Right atrium auricular region (tissue), 2 donors: ENCODE data around the gene ABR. TPM values are rescaled to one million over a fixed set of nuclear protein-coding genes. Genes with fewer than 3 reads are reported as not detected.

Experiments
- DNase-seq: peaks from one replicate; pipeline ENCODE4 v3.0.0-alpha.2; 2019; ENCODE audit warnings: low spot score
- H3K27ac ChIP-seq, 2 donors: fragments of 200-600 bp; sonication (generic); 1 replicate in 1 of 2; 2 replicates in 1 of 2; pipeline ENCODE4 v1.5.1; 2016 to 2019
- H3K27me3 ChIP-seq, 2 donors: fragments of 200-600 bp; sonication (generic); one replicate each; pipeline versions ENCODE4 v1.5.1 to v1.6.0; 2017 to 2019
- H3K36me3 ChIP-seq: fragments of 200-600 bp; sonication (generic); one replicate; pipeline ENCODE4 v1.5.1; 2016
- H3K4me1 ChIP-seq, 2 donors: fragments of 200-600 bp; sonication (generic); one replicate each; pipeline versions ENCODE4 v1.5.1 to v1.6.0; 2017 to 2019
- H3K4me3 ChIP-seq, 2 donors: fragments of 200-600 bp; sonication (generic); 1 replicate in 1 of 2; 2 replicates in 1 of 2; pipeline ENCODE4 v1.5.1; 2017 to 2019; ENCODE audit warnings: mild to moderate bottlenecking in 1 of 2, moderate library complexity in 1 of 2
- H3K9me3 ChIP-seq, 2 donors: fragments of 200-600 bp; sonication (generic); one replicate each; pipeline ENCODE4 v1.5.1; 2019
- CTCF ChIP-seq, 2 donors: fragments of 200-600 bp; sonication (generic); IDR thresholded peaks; one replicate each; pipeline ENCODE4 v1.5.1; 2019; ENCODE audit warnings: antibody characterized with exemption in 2 of 2
- total RNA-seq, 2 donors: library from RNA; depleted of rRNA; stranded (reverse); fragments of >200 nt; gene quantifications; one replicate each; pipeline ENCODE4 v1.1.0, GENCODE V29; 2016

The ABR gene
- total RNA-seq, 2 donors from 2014 or later, result 94.9 to 116 TPM

DNA sequence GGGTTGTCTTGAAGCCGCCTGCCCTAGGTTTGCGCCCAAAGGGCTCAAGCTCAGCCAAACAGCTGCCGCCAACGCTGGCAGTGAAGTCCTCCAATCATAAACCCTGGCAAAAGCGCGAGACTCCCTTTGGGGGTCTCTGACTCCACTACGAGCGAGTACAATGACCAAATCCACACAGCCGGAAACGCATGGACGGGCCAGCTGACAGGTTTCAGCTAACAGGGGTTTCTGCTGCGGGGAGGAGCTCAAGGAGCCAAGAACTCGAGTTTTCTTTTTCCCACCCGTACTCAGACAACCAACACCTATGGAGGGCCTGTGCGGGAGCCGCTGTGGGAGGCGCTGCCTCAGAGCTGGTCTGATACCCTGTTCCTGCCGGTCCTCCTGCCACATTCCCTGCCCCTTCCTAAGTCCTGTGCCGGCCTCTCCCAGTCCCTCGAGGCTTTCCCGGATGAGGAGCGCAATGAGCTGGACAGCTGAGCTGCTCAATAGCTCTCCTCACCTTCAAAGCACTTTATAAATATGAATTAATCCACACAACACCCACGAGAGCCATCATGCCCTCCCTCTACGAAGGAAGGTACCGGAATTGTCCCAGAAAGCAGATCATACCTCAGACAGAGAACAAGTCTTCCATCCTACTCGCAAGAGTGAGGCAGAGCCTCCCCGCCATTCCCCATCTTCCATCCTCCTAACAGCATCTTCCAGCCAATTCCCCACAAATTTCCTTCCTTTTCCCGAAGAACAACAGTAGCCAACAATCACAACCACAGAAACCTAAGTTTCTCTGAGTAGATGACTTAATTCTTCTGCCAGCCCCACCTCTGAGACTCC, 6.1 kb downstream of the ABR start:
- Histone ChIP-seq H3K4me1 (peaks cover 0 to 59% of the 10 kb centered on the region in 2 donors), H3K27ac (peak overlapping the region; percentile 51 to 60), H3K36me3 (no peaks in the 10 kb centered on the region), H3K9me3 (no peaks in the 10 kb centered on the region), H3K27me3 (no peaks in the 10 kb centered on the region), H3K4me3 (no peak overlapping the region)
- no peak for DNase-seq
- TF ChIP-seq CTCF (IDR thresholded peaks at IDR 0.05), result no peak

GRCh38 chr17:1171953-1172352, 7.8 kb downstream of the ABR start:
- Histone ChIP-seq H3K4me1 (peaks cover 0 to 55% of the 10 kb centered on the region in 2 donors), H3K27ac (no peak overlapping the region), H3K4me3 (no peak overlapping the region), H3K36me3 (no peaks in the 10 kb centered on the region), H3K27me3 (no peaks in the 10 kb centered on the region), H3K9me3 (no peaks in the 10 kb centered on the region)
- DNase-seq, result no peak
- TF ChIP-seq CTCF (IDR thresholded peaks at IDR 0.05), result no peak

DNA sequence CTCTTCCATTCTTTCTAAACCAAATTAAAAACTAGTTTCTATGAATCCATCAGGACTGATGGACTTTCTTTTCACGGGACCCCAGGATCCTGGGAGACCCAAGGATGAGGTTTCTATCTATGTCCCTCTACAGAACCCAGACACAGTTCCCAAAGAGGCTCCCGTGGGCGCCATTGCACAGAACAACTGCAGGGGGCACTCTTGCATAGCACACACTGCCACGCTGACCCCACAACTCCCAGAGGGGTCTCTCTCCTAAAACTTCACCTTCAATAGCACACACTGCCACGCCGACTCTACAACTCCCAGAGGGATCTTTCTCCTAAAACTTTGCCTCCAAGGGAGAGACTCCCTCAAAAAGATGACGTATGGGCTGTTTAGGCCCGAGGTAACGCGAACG, 9.0 kb downstream of the ABR start:
- TF ChIP-seq CTCF (IDR thresholded peaks at IDR 0.05), result no peak
- DNase-seq, result no peak
- no peaks in the 10 kb centered on the region for H3K27me3 ChIP-seq
- H3K4me1 ChIP-seq, result peaks cover 0 to 56% of the 10 kb centered on the region in 2 donors
- H3K4me3 ChIP-seq, result no peak overlapping the region
- H3K9me3 ChIP-seq, result no peaks in the 10 kb centered on the region
- no peak overlapping the region for H3K27ac ChIP-seq
- no peaks in the 10 kb centered on the region for H3K36me3 ChIP-seq

GRCh38 chr17:1169929-1170312, 9.9 kb downstream of the ABR start:
- Histone ChIP-seq H3K4me1 (peaks cover 0 to 57% of the 10 kb centered on the region in 2 donors), H3K9me3 (no peaks in the 10 kb centered on the region), H3K27me3 (no peaks in the 10 kb centered on the region), H3K36me3 (no peaks in the 10 kb centered on the region), H3K27ac (no peak overlapping the region), H3K4me3 (no peak overlapping the region)
- DNase-seq, result no peak
- TF ChIP-seq CTCF (IDR thresholded peaks at IDR 0.05), result no peak

- Histone ChIP-seq H3K9me3 (no peaks in the 10 kb centered on the region), H3K4me1 (peaks cover 0 to 53% of the 10 kb centered on the region in 2 donors), H3K36me3 (no peaks in the 10 kb centered on the region), H3K4me3 (no peak overlapping the region), H3K27ac (no peak overlapping the region), H3K27me3 (no peaks in the 10 kb centered on the region)
- no peak for TF ChIP-seq CTCF (IDR thresholded peaks at IDR 0.05)
- DNase-seq, result no peak
These were observed 10.4 kb downstream of the ABR start for GRCh38 chr17:1169221-1169928.
